Measurements from ENCODE around the gene EDN2.

DNA sequence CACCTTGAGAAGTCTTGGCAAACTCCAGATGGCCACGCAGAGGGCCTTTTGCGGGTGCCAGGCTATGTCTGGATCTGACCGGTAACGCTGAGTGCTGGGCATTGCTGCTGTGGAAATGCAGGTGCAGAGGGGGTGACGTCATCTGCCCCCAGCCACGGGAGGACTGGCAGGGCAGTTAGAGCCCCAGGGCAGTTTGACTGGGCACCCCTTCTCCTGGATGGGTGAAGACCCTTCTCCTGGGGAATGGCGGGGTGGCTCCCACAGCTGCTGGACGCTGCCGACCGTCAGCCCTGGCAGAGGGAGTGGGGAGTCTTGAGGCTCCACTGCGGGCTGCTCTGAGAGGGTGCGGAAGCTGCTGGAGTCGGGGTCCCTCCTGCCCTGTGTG lies 12.6 kb upstream of the EDN2 start:
- TF ChIP-seq, protein P1, sequence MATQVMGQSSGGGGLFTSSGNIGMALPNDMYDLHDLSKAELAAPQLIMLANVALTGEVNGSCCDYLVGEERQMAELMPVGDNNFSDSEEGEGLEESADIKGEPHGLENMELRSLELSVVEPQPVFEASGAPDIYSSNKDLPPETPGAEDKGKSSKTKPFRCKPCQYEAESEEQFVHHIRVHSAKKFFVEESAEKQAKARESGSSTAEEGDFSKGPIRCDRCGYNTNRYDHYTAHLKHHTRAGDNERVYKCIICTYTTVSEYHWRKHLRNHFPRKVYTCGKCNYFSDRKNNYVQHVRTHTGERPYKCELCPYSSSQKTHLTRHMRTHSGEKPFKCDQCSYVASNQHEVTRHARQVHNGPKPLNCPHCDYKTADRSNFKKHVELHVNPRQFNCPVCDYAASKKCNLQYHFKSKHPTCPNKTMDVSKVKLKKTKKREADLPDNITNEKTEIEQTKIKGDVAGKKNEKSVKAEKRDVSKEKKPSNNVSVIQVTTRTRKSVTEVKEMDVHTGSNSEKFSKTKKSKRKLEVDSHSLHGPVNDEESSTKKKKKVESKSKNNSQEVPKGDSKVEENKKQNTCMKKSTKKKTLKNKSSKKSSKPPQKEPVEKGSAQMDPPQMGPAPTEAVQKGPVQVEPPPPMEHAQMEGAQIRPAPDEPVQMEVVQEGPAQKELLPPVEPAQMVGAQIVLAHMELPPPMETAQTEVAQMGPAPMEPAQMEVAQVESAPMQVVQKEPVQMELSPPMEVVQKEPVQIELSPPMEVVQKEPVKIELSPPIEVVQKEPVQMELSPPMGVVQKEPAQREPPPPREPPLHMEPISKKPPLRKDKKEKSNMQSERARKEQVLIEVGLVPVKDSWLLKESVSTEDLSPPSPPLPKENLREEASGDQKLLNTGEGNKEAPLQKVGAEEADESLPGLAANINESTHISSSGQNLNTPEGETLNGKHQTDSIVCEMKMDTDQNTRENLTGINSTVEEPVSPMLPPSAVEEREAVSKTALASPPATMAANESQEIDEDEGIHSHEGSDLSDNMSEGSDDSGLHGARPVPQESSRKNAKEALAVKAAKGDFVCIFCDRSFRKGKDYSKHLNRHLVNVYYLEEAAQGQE (IDR thresholded peaks at IDR 0.05; ENCODE audit: insufficient read depth in 1 of 2, low read depth in 2 of 2, low read length in 2 of 2) = no peak
- no peak for TF ChIP-seq POLR2AphosphoS5 (IDR thresholded peaks at IDR 0.05; ENCODE audit: low read depth, low read length)
- TF ChIP-seq SIN3A (IDR thresholded peaks at IDR 0.05; ENCODE audit: borderline replicate concordance, insufficient read depth, low read length) = no peak
- no peak for TF ChIP-seq FOXP2 (optimal IDR thresholded peaks at IDR 0.05; ENCODE audit: borderline replicate concordance, extremely low read depth, extremely low read length, insufficient read depth)
- no peak for TF ChIP-seq TAF1 (IDR thresholded peaks at IDR 0.05; ENCODE audit: borderline replicate concordance, insufficient read depth, low read length)

Measured in PFSK-1 (cell line).